ENCODE results near the gene OPCML.

Gene OPCML

DNA sequence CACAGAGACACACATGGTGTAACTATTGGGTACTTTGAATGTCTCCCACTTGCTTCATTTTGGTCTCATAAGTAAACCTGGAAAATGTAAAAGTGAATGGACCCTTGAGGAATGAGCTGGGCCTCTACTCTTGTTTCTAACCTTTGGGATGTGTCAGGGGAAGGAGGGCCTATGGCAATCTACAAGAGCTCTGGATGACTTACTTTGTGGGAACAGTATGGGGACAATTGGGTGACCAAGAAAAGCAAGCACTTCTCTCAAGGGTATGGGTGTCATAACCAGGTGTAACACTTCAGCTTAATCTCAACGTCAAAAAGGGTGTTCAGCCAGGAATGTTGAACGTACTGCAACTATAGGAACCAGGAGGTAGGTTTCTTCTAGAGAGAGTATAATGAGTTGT, 144.0 kb downstream of the OPCML start:
- no peak for DNase-seq
- no peak overlapping the region for H3K4me3 ChIP-seq (ENCODE audit: low read length)
- no peak overlapping the region for H3K9ac ChIP-seq (ENCODE audit: low read length)
- TF ChIP-seq EZH2 (optimal IDR thresholded peaks at IDR 0.05; ENCODE audit: low read depth, low read length) = no peak
- TF ChIP-seq, protein P1, sequence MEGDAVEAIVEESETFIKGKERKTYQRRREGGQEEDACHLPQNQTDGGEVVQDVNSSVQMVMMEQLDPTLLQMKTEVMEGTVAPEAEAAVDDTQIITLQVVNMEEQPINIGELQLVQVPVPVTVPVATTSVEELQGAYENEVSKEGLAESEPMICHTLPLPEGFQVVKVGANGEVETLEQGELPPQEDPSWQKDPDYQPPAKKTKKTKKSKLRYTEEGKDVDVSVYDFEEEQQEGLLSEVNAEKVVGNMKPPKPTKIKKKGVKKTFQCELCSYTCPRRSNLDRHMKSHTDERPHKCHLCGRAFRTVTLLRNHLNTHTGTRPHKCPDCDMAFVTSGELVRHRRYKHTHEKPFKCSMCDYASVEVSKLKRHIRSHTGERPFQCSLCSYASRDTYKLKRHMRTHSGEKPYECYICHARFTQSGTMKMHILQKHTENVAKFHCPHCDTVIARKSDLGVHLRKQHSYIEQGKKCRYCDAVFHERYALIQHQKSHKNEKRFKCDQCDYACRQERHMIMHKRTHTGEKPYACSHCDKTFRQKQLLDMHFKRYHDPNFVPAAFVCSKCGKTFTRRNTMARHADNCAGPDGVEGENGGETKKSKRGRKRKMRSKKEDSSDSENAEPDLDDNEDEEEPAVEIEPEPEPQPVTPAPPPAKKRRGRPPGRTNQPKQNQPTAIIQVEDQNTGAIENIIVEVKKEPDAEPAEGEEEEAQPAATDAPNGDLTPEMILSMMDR (IDR thresholded peaks at IDR 0.05; ENCODE audit: low read length) = no peak
- TF ChIP-seq EZH2phosphoT487 (IDR thresholded peaks at IDR 0.05; ENCODE audit: low read length) = no peak
- no peaks in the 10 kb centered on the region for H3K79me2 ChIP-seq (ENCODE audit: low read length)
- no peak overlapping the region for H3K27ac ChIP-seq (ENCODE audit: low read length)
- no peaks in the 10 kb centered on the region for H3K36me3 ChIP-seq (replicated peaks; ENCODE audit: insufficient read depth, low read length)
- no peak overlapping the region for H3K4me2 ChIP-seq (ENCODE audit: low read depth, low read length)
- H3K9me3 ChIP-seq (replicated peaks; ENCODE audit: insufficient read depth, low read length) = no peaks in the 10 kb centered on the region
- H3K4me1 ChIP-seq (ENCODE audit: low read length) = no peaks in the 10 kb centered on the region
- H4K20me1 ChIP-seq (ENCODE audit: insufficient read depth, low read length) = no peaks in the 10 kb centered on the region
- no peaks in the 10 kb centered on the region for H3F3A ChIP-seq (ENCODE audit: insufficient read depth, low read length)
- H3K27me3 ChIP-seq (replicated peaks; ENCODE audit: insufficient read depth, low read length) = no peaks in the 10 kb centered on the region
- H2AFZ ChIP-seq (ENCODE audit: low read length) = no peak overlapping the region
- no peaks in the 10 kb centered on the region for H3K9me2 ChIP-seq (replicated peaks; ENCODE audit: insufficient read depth, low read length)

DNA sequence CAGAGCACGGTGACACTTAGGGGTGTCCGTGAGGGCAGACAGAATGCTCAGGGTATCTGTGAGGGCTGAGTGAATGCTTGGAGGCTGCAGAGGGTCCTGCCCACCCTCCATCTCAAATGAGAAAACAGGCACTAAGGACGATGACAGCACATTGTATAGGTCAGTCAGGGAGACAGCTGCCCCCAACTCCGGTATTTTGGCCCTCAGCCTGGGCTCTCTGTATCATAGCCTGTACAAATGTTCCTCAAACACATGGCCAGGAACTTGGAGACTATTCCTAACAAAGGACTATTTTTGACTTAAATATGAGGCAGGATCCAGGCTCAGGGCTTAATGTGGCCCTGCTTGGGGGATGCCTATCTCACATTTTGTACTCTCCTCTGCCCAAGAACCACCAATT, 145.4 kb downstream of the OPCML start:
- no peak for DNase-seq
- H3F3A ChIP-seq (ENCODE audit: insufficient read depth, low read length) = no peaks in the 10 kb centered on the region
- no peak overlapping the region for H3K4me2 ChIP-seq (ENCODE audit: low read depth, low read length)
- H2AFZ ChIP-seq (ENCODE audit: low read length) = no peak overlapping the region
- TF ChIP-seq EZH2 (optimal IDR thresholded peaks at IDR 0.05; ENCODE audit: low read depth, low read length) = no peak
- TF ChIP-seq EZH2phosphoT487 (IDR thresholded peaks at IDR 0.05; ENCODE audit: low read length) = no peak
- TF ChIP-seq, protein P1 (IDR thresholded peaks at IDR 0.05; ENCODE audit: low read length) = no peak
- no peak overlapping the region for H3K4me3 ChIP-seq (ENCODE audit: low read length)
- H3K9me2 ChIP-seq (replicated peaks; ENCODE audit: insufficient read depth, low read length) = no peaks in the 10 kb centered on the region
- H3K36me3 ChIP-seq (replicated peaks; ENCODE audit: insufficient read depth, low read length) = no peaks in the 10 kb centered on the region
- no peaks in the 10 kb centered on the region for H3K27me3 ChIP-seq (replicated peaks; ENCODE audit: insufficient read depth, low read length)
- H3K79me2 ChIP-seq (ENCODE audit: low read length) = no peaks in the 10 kb centered on the region
- H3K27ac ChIP-seq (ENCODE audit: low read length) = no peak overlapping the region
- no peak overlapping the region for H3K9ac ChIP-seq (ENCODE audit: low read length)
- H3K9me3 ChIP-seq (replicated peaks; ENCODE audit: insufficient read depth, low read length) = no peaks in the 10 kb centered on the region
- H3K4me1 ChIP-seq (ENCODE audit: low read length) = no peaks in the 10 kb centered on the region
- no peaks in the 10 kb centered on the region for H4K20me1 ChIP-seq (ENCODE audit: insufficient read depth, low read length)

DNA sequence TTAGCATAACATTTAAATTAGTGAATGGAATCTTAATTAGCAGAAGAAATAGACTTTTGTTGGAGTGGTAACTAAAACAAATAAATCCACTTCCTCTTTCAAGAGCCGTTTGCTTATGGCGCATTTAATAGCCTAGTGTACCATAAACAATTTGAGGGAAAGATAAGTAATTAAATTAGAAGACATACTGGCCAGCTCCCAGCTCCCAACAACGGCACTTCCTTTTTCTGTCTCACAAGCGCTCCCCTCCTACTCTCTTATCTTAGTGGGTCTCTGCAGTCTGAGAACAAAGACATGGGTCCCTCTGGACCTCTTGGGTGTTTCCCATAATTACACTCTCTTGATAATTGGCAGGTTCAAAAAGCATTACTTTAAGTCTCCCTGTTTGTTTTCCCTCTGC, 146.0 kb downstream of the OPCML start:
- Histone ChIP-seq H3K9ac (ENCODE audit: low read length) (no peak overlapping the region), H2AFZ (ENCODE audit: low read length) (no peak overlapping the region), H3K27ac (ENCODE audit: low read length) (no peak overlapping the region), H3K4me2 (ENCODE audit: low read depth, low read length) (no peak overlapping the region), H3K9me2 (replicated peaks; ENCODE audit: insufficient read depth, low read length) (no peaks in the 10 kb centered on the region), H3K36me3 (replicated peaks; ENCODE audit: insufficient read depth, low read length) (no peaks in the 10 kb centered on the region), H3F3A (ENCODE audit: insufficient read depth, low read length) (no peaks in the 10 kb centered on the region), H3K27me3 (replicated peaks; ENCODE audit: insufficient read depth, low read length) (no peaks in the 10 kb centered on the region), H4K20me1 (ENCODE audit: insufficient read depth, low read length) (no peaks in the 10 kb centered on the region), H3K79me2 (ENCODE audit: low read length) (no peaks in the 10 kb centered on the region), H3K4me3 (ENCODE audit: low read length) (no peak overlapping the region), H3K4me1 (ENCODE audit: low read length) (no peaks in the 10 kb centered on the region), H3K9me3 (replicated peaks; ENCODE audit: insufficient read depth, low read length) (no peaks in the 10 kb centered on the region)
- TF ChIP-seq, protein P1 (IDR thresholded peaks at IDR 0.05; ENCODE audit: low read length) = no peak
- TF ChIP-seq EZH2phosphoT487 (IDR thresholded peaks at IDR 0.05; ENCODE audit: low read length) (no peak), EZH2 (optimal IDR thresholded peaks at IDR 0.05; ENCODE audit: low read depth, low read length) (no peak)
- no peak for DNase-seq
